NCI-H460 (cell line): ENCODE results near the gene ABCB6. TPM values are rescaled to one million over a fixed set of nuclear protein-coding genes. Genes with fewer than 3 reads are reported as not detected.
"Not testable (repeated sequence)": the region's sequence is repeated elsewhere in the genome, so short reads cannot be mapped to it uniquely, and the experiment has no call there.

ENCODE experiments used
- DNase-seq: peaks from one replicate; pipeline ENCODE4 v3.0.0-alpha.2; 2016; ENCODE audit warnings: low read depth; ENCODE audit errors: extremely low read depth
- polyA plus RNA-seq: library from polyadenylated mRNA; depleted of rRNA; stranded (reverse); fragments of >200 nt; gene quantifications from 2 replicates; pipeline ENCODE4 v1.2.3, GENCODE V29; 2014; cell fraction: nucleus; rRNA removed
- total RNA-seq: library from RNA; depleted of rRNA; stranded (reverse); fragments of >200 nt; shearing (Covaris generic); gene quantifications from 2 replicates; pipeline ENCODE4 v1.2.3, GENCODE V29; 2014; rRNA removed

The ABCB6 gene
- total RNA-seq: 62.5 and 67.7 TPM in 2 replicates
- polyA plus RNA-seq: 193 and 275 TPM in 2 replicates

DNA sequence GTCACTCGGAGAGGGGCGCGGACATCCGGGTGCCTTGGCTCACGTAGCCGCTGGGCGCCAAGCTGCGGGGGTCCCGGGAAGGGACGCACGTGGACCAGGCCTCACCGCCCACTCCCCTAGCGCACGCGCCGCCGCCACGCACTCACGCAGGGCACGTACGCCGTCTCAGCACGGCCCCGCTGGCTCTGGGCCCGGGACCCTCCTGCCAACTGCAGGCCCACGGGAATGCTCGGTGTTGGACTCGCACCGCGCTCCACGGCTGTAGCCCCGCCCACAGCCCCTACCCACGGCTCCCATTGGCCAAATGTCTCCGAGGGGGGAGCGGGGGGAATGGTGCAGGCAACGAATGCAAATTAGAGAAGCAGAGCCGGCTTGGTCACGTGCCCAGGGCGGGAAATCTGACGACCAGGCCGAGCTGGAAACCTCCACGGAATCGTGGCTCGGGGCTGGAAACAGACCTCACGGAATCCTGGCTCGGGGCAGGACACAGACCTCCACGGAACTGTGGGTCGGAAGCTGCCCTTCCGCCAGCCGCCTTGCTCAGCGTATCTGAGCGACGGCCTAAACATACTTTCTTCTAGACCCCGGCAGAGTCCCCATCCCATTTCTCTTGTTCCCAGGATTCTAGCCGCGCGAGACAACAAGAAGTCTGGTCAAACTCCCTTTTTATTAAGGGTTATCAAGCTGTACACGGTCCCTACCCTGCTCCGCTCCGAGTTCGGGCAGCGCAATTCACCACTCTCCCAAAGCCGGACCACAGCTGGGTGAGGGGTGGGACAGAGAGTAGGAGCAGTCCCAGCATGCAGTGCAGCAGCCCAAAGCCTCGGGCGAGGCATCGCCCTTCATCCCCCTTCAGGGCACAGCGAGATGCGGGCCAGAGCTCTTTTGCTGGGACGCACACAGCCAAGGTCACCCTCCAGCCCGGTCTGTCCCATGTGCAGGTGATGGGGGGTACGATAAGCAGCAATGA, at the start of gene ABCB6:
Gene ABCB6 (minus strand): TSS at position 227 of the 970 bp plus-strand sequence. CDS start 285 bp downstream, outside the sequence.
- peak; percentile 93 for DNase-seq

DNA sequence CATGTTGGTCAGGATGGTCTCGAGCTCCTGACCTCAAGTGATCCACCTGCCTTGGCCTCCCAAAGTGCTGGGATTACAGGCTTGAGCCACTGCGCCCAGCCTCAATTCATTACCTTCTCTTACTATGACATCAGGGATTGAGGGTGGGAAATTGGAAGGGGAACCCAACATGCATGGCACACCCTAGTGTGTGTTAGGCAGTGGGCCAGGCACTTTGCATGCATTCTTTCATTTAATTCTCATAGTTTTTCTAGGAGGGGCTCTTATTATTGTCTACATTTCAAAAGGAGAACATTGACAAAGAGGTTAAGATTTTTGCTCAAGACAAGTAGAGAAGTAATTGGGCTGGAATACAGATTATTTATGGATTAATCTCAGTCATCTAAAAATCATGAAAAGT, 49.5 kb upstream of the ABCB6 start:
- no peak for DNase-seq

DNA sequence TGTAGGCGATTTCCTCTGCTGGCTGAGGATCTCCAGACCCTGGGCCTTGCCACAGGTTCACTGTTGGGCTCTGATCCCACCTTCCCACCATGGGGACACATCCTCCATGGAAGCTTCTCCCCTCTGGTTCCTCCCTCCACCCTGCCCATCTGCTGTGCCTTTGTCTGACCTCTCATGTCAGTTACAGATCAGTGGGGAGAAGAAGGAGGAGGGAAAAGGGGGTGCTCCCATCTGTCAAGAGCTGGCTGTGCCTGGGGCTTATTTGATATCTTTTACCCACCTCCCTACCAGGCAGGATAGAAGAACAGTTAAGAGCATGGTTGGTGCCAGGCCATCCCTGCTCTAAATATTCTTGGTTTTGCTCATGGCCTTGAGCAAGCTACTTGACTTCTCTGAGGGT, 48.1 kb upstream of the ABCB6 start:
- DNase-seq: no peak

DNA sequence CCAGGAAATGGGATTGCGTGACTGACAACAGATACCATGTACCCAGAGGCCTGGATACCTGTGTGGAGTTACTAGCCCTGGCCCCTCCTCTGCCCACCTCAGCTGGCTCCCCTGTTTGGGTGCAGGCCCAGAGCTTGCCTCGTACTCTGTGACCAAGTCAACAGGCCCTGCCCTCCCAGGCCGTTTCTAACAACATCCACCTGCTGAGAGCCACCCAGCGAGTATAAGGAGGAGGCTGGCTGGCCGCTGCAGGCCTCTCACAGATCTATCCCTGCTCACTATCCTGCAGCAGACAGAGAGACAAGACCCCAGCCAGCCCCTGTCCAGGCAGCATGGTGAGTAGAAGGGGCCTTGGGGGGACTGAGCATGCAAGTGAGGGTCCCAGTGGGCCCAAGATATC, 47.5 kb upstream of the ABCB6 start:
- no peak for DNase-seq

DNA sequence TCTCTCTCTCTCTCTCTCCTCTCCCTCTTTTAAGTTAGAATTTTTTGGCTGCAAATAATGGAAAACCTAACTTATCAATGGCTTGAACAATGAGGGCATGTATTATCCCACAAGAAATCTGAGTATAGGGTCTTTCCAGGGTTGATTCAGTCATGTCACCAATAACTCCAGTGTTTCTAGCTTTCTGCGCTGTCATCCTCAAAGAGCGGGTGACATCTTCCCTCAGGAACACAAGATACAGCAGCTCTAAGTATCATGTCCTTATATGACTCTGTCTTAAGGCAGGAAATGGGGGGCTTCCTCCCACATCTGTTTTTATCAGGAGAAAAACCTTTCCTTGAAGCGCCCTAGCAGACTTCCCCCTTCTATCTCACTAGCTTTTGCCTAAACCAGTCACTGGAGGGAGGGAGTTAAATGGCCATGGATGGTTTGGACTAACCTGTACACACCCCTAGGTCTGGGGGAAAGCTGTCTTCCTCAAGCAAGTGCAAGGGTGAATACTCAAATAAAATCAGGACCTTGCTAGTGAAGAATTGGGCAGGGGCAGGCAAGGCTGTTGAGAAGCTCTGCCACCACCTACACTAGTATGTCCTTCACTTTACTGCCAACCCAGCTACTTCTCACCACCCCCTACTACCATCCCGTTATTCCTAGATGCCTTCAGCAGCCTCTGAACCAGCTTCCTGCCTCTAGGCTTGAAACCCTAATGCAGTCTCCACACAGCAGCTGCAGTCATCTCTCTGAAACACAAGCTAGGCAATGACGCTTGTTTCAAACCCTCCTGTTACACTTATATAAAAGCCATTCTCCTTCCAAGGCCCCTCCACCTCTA, 42.5 kb upstream of the ABCB6 start:
- DNase-seq: no peak

DNA sequence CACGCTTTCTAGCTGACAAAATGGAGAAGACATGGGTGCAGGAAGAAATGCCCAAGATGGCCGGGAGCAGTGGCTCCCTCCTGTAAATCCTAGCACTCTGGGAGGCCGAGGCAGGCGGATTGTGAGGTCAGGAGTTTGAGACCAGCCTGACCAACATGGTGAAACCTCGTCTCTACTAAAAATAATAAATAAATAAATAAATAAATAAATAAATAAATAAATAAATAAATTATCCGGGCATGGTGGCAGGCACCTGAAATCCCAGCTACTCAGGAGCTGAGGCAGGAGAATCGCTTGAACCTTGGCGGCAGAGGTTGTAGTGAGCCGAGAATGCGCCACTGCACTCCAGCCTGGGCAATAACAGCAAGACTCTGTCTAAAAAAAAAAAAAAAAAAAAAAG, 40.2 kb upstream of the ABCB6 start:
- DNase-seq: not testable (repeated sequence)

DNA sequence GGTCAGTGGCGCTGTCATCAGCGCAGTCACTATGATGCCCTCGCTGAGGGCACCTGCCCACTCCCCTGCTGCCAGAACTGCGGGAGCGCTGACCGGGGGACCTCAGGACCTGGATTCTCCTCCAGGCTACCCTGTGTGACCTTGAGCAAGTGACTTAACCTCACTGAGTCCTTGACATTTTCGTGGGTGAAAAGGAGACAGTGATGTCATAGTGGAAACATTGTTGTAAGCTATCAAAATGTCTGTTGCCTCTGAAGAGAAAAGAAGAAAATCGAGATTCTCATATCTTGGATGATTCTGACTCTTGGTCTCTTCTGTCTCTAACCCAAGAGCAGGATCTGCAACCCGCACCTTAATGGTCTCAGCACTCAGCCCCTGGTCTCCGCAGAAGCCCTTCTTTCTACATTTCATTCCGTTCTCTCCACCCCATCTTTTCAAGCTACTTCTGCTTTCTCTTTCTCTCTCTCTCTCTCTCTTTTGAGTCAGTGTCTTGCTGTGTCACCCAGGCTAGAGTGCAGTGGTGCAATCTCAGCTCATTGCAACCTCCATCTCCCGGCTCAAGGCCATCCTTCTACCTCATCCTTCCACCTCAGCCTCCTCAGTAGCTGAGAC, 35.9 kb upstream of the ABCB6 start:
- DNase-seq: no peak

DNA sequence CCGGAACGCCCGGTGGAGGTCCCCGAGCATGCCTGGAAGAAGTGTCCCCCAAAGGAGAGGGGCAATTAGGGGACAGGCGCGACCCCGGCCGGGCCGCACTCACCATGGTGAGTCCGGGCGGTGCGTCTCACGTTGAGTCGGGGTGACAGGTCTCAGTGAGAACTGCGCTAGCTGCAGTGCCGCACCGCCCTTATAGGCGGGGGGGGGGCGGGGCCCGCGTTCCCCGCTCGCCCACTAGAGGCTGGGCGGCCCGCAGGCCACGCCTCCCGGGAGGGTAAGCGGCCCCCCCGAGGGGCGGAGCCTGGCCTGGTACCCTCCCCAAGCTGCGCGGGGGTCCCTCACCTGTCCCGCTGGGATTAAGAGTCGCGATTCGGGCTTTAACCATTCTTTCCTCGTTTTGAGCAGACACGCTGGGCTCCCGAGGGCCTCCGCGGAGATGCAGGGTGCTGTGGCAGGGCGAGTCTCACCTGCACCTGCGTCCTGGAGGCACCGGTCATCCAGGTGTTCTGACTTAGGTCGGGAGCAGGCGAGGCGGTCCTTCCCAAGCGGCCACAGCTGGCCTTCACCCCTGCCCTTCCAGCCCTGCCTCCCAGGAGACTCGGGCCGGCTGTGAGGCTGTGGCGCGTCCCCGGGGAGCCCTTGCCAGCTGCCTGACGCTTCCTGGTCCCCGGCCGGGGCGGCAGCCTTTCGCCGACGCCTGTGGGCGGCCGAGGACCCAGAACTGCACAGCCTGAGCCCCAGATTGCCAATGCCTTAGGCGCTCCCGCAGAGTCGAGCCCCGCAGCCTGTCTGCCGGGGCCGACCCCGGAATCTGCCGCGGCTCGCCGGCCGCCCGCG, 35.2 kb upstream of the ABCB6 start, which contains the start of gene TUBA4A:
Gene TUBA4A (minus strand): TSS at position 166 of the 837 bp plus-strand sequence. CDS start 60 bp downstream, at position 106.
- peak; percentile 78 for DNase-seq

DNA sequence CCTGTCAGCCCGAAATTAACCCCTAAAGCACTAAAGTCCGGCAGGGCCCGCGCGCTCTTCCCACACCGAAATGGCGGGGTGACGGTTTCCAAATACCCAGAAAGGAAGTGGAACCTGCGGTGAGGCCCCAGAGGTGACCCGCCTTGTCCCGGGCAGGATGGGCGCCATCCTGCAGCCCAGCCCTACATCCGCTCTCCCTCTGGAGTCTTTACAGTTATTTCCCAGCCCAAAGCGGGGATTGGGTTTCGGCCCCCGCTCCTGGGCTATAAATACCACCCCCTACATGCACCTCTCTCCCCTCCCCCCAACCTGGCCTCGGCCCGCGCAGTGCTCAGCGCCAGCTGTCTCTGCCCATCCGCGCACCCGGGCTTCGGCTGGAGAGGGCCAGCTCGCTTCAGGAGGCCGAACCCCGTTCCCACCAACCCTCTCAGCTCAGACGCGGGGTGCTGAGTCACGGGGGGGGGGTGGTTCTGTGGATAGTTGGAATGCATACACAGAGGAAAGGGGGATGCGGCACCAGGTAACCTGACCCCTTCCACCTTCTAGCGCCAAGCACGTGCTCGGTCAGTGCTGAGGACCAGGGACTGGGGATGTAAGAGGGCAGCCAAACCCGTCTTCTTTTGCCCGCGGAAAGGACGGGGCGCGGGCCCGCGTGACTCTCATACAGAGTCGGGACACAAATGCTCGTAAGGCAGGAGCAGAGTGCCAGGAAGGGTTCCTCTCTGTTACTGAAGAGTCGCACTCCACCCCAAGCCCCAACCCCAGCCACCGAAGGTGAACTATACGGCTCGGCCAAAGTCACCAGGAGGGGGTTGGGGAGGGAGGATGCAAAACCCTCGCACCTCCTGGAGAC, 34.4 kb upstream of the ABCB6 start, which contains the start of gene TUBA4B:
Gene TUBA4B (plus strand): TSS at position 344 of the 853 bp plus-strand sequence. CDS start 165 bp downstream, at position 509.
- no peak for DNase-seq

DNA sequence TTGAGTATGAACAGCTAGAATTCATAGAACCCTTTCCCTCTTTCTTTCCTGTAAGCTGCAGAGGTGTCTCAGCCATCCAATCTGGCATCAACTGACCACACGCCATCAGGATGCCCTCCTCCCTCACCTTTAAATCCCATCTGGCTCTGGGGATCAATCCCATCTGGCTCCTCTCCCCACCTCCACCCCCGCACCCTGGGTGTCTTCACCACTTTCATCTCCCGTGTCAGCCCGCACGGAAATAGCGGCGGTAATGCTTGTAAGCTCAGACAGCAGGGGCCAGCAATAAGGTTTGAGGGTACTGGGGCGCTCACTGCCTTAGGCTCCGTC, 33.8 kb upstream of the ABCB6 start:
- no peak for DNase-seq

DNA sequence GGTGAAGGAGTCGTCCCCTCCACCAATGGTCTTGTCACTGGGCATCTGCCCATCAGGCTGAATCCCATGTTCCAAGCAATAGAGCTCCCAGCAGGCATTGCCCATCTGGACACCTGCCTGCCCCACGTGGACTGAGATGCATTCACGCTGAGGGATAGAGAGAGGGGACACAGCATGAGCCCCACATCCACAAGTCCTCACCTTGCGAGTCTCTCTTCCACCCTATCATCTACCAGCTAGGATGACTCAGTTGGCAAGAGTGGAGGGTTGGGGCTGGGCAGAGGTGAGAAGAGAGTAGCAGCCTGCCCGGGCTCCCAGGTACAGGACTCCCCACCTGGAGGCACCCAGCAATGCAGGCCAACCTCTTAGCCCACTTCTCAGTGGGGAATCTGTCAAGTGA, 33.3 kb upstream of the ABCB6 start:
- no peak for DNase-seq

DNA sequence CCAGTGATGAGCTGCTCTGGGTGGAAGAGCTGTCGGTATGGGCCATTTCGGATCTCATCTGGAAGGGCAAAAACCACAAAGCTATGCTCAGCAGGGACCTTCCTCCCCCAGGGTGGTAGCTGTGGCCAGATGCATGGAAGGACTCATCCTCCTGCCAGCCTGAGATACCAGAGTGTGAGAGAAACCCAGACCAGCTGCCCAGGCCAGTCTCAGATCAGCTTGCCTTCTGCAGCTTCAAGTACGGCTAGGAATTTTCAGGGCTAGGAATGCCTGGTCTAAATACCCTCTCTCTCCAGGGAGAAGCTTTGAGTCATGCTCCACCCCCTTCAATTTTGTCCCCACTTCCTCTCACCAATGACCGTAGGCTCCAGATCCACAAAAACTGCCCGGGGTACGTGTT, 32.9 kb upstream of the ABCB6 start:
- DNase-seq: no peak

DNA sequence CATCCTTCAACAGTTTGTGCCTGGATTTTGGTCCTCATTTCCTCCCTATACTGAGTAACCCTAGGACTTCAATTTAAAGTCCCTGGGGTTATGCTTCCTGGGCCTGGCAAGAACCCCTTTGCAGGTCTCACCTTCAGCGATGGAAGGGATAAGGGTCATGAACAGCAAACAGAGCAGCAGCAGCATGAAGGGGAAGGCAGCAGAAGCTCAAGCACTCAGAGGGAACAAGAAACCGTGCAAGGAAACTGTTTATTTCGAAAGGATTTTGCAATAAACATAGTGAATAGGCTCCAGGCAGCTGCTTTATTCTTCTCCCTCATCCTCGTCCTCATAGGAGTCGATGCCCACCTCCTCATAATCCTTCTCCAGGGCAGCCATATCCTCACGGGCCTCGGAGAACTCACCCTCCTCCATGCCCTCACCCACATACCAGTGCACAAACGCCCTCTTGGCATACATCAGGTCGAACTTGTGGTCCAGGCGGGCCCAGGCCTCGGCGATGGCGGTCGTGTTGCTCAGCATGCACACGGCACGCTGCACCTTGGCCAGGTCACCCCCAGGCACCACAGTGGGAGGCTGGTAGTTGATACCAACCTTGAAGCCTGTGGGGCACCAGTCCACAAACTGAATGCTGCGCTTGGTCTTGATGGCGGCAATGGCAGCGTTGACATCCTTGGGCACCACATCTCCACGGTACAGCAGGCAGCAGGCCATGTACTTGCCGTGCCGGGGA, 31.5 kb upstream of the ABCB6 start:
- no peak for DNase-seq

DNA sequence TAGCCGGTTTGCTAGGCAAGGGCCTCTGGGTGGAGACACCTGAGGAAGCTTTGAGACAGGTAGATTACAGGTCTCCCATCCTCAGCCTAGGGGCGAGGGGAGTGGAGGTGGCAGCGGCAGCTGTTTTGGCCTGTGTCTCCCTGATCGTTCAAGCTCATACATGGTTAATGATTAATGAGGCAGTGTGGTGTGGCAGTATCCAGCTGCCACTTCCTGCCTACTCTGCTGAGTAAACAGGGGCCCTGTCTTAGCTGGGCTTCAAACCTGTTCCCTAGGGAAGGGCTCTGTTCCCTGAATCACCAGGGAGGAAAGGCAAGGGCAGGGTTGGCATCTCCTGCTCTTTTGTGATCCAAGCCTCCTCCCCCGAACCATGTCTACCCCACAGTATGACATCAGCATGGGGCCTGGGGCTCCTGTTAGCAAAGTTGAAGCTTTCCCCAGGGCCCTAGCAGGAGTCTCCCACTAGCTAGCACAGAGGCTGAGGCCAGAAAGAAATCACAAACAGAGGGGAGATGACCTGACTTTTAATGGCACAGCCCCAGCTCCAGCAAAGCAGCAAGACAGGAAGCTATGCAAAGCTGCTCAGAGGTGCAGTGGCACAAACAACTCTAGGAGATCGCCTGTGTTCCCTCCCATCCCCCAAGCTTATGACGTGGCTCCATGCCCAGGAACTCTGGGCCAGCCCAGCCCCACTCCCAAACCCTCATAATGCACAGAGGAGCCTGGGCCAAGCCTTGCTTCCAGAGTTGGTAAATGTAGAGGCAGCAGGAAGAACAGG, 30.6 kb upstream of the ABCB6 start:
- peak; percentile 46 for DNase-seq

DNA sequence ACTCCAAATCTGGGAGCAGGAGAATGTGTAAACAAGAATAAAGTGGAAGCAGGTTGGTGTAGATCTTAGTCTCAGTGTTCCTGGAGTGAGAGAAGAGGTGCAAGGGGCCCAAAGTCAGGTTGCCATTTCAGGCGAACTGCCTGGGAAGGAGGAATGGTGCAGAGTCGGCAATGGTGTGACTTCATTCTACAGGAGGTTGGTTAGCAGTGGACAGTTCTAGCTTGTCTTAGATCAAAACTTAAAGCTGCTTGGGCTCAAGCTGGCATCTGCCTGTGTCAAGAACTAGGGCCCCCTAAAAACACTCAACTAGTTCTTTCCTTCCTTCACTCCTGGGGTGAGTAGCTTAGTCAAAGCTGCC, 30.1 kb upstream of the ABCB6 start:
- DNase-seq: no peak

DNA sequence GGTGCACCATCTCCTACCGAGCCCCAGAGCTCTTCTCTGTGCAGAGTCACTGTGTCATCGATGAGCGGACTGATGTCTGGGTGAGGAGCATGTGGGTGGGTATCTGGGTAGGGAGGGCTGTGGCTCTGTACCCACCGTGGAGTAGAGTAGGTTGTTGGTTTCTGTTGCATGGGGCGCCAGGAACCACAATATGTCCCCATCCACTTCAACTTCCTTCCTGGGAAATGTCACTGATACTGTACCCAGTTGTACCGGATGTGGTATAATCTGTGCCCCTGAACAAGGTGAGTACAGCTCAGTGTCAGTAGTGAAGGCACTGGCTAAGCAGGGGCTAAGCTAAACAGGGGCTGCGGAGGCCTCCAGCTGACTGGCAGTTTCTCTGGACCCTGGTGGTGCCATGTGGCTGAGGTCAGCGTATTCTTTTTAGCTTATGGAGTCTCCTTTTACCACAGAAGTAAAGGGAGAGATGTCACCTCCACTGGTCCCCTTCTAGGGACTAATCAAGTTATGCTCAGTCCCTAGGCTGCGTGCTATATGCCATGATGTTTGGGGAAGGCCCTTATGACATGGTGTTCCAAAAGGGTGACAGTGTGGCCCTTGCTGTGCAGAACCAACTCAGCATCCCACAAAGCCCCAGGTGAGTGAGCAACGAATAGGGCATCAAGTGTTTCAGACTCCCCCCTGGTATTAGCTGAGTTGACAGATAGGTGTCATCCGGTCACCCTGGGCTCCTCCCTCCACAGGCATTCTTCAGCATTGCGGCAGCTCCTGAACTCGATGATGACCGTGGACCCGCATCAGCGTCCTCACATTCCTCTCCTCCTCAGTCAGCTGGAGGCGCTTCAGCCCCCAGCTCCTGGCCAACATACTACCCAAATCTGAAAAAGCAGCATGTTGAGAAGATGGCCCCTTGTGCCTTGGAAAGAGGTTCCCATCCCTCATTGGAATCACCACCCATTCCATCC, 29.2 kb upstream of the ABCB6 start:
- no peak for DNase-seq
